ENCODE data around the gene NKD2.
"Not testable (repeated sequence)": the region's sequence is repeated elsewhere in the genome, so short reads cannot be mapped to it uniquely, and the experiment has no call there.

Gene NKD2

DNA sequence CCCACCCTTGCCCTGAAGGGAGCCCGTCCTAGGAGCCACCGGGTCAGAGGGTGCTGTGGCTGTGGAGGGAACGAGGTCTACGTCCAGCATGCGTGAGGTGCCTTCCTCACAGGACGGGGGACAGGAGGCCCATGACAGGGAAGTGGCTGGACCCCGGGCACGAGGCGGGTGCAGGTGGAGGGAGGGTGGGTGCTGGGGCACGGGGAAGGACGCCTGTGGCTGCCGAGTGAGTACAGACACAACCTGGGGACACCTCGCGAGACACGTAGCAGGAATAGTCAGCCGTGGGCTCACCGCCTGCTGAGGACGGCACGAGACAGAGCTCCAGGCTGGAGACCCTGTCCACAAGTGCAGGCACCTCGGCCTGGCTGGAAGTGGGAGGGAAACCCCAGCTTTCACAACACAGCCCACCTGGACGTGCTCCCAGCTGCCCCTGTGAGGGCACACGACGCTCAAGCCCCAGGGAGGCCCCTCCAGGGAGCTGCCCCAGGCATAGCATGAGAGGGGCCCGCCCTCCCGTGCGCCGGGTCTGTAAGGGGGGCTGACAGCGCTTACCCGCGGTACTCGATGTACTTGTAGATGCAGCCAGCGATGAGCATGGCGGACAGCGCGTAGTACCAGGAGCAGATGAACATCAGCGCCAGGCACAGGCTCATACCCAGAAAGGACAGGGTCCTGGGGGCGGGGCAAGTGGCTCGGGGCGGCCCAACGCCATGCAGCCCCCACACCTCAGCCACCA lies 66.4 kb downstream of the NKD2 start:
- no peak for DNase-seq (ENCODE audit: low spot score)

DNA sequence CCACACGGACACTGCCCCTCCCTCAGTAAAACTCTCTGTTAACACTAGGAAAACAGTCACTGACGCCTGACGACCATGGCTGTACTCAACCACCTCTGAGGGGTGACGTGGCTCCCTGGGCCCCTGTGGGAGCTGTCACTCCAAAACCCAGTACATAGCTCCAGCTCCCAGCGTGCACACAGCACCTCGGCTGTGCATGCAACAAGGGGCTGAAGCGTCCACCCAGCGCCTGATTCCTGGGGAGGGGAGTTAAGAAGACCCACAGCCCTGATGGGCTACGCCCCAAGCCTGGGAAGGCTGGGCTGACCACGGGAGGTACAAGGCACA lies 66.9 kb downstream of the NKD2 start:
- DNase-seq (ENCODE audit: low spot score), result no peak

DNA sequence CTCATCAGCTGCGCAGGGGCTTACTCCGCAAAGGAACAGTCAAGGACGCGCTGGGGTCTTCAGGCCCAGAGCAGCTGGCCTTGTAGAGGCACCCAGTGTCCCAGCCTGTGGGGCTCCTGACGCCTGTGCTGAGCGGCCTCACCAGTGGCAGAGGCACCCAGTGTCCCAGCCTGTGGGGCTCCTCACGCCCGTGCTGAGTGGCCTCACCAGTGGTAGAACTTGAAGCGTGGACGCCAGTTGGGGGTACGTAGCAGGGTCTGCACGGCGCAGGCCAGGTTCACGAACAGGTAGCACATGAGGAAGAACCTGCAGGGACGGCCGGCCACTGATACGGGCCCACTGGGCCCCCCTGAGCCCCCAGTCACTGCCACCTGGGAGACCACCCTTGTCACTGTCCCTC lies 67.3 kb downstream of the NKD2 start:
- DNase-seq (ENCODE audit: low spot score), result no peak

DNA sequence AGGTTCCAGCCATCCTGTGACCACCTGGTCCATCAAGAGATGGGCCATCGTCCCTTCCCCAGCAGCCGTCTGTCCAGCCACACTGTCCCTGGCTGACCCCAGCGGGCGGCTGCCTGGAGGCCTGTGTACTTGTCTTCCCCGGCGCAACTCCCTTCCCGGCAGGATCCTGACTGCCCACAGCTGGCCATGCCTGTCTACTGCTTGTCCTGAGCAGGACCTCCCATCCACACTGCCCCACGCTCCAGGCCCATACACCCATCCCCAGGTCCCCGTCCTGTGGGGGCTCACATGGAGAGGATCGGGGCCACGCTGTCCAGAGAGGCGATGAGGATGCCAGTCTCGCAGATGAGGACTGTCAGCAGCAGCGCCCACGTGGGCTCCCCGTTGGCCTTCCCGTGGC lies 67.8 kb downstream of the NKD2 start:
- DNase-seq (ENCODE audit: low spot score), result no peak

DNA sequence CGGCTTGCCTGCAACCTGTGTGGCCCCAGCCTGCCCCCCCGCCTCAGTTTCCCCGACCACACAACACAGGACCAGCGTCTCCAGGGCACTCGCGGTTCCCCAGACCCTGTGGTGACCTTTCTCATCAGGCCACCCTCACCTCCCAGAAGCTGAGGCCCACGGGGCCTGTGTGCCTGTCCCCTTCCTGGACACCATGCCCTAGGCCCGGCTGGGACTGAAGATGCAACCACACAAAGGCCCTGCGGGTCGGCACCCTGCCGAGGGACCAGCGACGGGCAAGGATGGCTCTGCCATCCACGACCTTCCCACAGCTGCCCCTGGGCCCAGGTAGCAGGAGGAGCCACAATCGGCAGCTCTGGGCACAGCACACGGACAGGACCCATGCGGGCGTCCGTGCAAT lies 68.4 kb downstream of the NKD2 start:
- DNase-seq (ENCODE audit: low spot score), result no peak

DNA sequence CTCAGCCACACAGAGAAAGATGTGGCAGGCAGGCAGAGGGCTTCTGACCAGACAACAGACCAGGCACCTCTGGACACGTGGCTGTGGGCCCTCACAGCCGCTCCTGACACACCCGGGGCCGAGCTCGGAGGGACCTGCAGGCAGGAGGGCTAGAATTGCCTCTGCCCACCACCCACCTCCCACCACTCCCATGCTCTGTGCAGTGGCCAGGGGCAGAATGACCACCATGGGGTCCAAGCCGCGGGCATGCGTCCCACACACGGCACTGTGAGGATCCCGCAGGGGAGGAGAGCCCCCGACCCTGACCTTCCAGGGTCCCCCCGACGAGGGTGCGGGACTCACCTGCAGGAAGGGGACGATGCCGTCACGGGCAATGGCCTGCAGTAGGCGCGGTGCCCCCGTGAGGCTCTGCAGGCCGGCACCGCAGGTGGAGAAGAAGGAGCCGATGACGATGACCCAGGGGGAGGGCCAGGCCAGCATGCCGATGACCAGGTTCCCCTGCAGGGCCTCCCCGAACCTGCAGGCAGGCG lies 69.0 kb downstream of the NKD2 start:
- no peak for DNase-seq (ENCODE audit: low spot score)

DNA sequence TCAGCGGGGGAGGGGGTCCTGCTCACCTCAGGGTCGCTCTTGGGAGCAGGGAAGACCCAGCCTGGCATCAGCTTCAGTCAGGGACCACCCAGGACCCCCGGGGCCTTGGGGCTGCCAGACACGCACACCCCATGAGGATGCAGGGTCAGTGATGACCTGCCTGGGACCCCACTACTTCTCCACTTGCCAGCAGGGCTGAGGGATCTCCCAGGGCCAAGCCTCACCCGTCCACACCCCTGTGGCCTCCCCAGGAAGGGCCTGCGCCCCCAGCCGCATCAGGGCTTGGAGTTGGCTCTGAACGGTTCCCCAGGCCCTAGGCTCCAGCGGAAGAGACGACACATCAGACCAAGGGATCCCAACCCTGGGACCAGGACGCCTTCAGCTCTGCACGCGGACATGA lies 69.6 kb downstream of the NKD2 start:
- no peak for DNase-seq (ENCODE audit: low spot score)

DNA sequence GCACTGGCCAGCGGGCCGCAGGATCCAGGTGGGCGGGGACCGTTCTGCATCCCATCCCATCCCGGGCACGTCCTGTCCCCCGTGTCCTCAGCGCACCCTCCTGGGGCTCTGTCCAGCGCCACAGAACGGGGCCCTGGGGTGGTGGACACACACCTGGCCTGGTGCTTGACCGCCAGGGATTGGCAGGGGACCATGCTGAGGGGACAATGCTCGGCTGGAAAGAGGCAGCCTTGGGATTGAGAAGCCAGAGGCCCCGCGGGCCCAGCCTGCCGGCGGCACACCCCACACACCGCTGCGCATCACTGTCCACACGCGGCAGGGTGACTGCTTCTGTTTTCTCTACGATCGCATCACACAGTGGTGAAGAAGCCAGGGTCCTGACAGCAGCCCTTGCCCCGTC lies 70.2 kb downstream of the NKD2 start:
- no peak for DNase-seq (ENCODE audit: low spot score)

DNA sequence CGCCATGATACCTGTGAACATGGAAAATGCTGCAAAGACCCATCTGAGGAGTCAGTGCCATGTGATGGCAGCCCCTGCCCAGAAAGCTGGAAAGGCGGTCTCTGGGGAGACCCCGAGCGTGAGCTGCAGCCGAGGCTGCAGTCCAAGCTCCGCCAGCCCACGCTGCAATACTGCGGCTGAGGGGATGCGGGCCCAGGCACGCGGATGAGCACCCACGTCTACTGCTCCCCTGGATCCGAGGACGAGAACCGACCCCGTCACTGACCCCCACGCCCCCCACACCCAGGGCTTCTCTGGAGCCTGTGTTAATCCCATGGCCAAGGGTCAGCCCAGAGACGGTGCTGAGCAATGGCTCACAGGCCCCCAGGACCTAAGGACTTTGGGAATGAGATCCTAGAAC lies 70.9 kb downstream of the NKD2 start:
- no peak for DNase-seq (ENCODE audit: low spot score)

DNA sequence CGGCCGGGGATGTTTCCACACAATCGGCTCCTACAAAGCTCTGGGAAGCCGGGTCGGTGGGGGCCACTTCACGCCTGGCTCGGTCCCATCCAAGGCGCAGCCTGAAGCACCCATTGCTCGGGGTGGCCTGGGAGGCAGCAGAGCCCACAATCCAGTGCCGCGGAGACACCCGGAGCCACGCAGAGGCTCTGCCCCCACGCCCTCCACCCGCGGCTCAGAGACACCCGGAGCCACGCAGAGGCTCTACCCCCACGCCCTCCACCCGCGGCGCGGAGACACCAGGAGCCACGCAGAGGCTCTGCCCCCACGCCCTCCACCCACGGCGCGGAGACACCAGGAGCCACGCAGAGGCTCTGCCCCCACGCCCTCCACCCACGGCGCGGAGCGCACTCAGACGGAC lies 71.4 kb downstream of the NKD2 start:
- no peak for DNase-seq (ENCODE audit: low spot score)

DNA sequence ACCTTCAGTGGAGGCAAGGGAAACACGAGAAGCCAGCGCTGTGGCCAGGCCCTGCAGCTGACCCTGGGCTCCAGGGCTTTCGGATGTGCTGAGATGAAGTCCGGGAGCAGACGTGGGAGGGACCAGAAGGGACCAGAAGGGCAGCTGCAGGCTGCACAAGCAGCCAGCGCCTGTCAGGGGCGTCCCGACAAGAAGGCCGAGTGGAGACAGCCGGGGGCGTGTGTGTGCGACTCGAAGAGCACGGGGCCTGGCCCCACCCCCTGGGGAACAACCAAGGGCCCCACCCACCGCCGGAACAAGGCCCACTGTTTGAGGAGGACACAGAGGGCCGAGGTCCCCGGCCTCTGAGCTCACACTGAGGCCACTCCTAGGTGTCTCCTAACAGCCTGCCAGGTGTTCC lies 71.8 kb downstream of the NKD2 start:
- no peak for DNase-seq (ENCODE audit: low spot score)

DNA sequence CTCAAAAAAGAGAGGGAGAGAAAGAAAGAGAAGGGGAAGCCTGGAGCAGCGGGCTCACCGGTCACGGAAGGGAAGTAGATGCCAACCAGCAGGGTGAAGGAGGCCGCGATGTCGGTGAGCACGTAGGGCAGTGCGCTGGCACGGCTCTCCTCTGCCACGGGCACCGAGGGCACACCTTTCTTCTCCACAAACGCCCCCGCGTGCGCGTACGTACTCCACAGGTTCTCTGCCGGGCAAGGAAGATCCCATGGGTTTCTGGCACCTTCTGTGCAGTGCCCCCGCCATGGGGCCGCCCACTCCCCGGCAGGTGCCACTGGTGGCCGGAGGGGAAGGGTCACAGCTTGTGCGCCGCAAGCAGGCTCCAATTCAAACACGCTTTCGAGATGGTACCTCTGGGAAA lies 72.9 kb downstream of the NKD2 start:
- no peak for DNase-seq (ENCODE audit: low spot score)

DNA sequence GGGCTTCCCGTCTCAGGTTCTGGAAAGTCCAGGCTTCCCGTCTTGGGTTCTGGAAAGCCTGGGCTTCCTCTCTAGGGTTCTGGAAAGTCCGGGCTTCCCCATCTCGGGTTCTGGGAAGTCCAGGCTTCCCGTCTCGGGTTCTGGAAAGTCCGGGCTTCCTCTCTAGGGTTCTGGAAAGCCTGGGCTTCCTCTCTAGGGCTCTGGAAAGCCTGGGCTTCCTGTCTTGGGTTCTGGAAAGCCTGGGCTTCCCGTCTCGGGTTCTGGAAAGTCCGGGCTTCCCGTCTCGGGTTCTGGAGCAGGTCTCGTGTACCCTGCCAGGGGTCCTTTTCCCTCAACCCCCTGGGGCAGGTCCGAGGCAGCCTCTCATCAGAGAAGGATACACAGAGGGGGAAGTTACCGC lies 74.4 kb downstream of the NKD2 start:
- DNase-seq (ENCODE audit: low spot score), result not testable (repeated sequence)

DNA sequence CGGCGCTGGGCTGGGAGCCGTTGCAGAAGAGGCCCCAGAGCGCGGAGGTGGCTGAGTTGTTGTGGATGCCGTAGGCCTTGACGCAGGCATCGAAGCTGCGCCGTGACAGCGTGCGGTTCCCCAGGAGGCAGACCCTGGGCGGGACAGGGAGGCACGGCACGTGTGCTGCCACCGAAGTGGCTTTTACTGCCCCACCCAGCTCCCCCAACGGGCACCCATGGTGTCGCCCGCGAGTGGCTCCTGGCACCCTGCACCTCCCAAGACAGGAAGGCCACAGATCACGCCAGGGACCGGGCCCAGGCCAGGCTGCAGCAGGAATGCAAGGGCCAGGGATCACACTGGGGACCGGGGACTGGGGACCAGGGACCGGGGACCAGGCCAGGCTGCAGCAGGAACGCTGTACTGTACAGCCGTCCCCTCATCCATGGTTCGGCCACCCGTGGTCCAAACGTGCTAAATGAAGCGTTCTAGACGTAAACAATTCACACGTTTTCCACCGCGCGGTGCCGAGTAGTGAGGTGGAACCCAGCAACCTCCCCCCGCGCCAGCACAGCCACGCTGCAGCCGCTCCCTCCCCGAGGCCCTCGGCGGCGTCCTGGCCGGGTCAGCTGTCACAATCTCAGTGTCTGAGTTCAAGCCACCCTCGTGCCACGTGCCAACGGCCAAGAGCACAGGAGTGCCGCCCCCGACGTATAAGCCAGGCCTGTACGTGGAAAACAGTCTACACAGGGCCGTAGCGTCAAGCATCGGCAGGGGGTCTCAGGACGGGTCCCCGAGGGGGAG lies 75.4 kb downstream of the NKD2 start:
- no peak for DNase-seq (ENCODE audit: low spot score)

DNA sequence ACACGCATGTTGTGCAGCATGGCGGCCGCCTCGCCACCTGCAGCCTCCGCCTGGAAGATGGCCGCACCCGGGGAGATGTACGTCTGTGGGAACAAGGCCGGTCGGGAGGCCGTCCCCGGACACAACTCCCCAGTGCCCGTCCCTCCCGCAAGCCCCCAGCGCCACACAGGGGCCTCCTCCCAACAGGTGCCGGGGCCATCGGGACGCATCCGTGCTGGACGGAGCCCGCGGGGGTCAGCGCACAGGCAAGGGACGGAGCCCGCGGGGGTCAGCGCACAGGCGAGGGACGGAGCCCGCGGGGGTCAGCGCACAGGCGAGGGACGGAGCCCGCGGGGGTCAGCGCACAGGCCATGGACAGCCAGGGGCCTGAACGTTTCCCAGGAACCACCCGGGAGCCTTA lies 76.8 kb downstream of the NKD2 start:
- no peak for DNase-seq (ENCODE audit: low spot score)

DNA sequence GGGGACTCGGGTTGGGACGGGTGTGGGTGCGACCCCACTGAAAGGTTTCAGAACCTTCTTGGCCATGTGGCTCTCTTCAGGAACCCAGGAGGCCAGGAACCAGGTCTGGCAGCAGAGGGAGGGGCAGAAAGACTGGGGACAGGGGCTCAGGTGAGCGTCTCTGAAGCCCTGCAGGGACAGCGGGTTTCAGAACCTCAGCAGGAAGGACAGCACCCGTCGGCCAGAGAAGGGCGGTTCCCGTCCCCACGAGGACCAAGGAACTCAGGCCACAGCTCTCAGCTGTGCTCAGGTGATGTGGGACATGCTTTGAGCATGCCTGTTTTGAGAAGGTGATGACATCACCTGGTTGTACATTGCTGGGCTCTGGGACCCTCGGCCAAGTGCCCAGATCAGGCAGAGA lies 77.5 kb downstream of the NKD2 start:
- no peak for DNase-seq (ENCODE audit: low spot score)

DNA sequence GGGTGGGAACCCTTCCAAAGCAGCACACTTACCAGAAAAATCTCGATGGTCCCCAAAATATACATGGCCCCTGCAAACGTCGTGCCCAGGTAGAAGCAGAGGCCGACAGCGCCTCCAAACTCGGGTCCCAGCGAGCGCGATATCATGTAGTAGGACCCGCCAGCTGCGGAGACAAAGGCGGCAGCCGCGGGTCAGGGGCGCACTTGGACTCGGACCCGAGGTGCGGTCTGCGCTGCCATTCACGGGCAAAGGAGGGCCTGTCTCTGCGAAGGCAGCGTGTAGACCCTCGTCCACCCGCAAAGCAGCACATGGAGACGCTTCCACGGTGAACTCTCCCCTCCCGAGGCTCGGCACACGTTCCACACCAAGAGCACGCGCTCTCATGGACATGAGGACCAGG lies 78.3 kb downstream of the NKD2 start:
- no peak for DNase-seq (ENCODE audit: low spot score)

DNA sequence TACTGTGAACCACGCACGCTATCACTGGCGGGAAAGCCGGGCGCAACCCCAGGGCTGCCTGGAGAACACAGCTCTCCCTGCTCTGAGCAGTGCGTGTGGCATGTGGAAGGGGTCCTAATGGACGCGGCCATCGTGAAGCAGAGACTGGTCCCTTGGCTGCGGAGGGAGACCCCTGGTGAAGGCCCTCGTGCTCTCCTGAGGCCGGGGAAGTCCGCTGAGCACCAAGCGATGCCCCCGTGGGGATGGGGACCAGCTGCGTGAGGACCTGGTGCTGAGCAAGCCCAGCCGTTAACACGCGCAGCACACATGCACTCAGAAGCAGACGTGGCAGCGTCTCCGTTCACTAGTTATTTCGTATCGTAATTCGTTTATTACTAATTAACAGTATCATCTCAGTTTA lies 78.8 kb downstream of the NKD2 start:
- DNase-seq (ENCODE audit: low spot score), result no peak

DNA sequence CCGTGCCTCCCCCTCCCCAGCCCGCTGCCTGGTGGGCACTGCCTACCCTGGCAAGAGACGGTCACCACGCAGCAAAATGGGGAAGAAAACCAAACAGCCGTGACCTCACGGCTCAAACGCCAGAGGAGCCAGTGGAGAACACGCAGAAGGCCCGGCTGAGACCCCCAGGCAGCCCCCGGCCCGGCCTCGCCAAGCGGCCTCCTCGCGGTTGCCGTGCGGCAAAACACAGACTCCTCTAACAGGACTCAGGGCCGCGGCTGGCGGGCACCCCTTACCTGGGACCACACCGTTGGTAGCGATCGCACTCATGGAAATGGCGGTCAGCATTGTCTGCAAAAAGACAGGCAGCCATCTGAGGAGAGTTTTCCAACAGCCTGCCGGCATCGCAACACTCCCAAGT lies 79.4 kb downstream of the NKD2 start:
- DNase-seq (ENCODE audit: low spot score), result no peak

Measured in hematopoietic multipotent progenitor cell treated with erythropoietin and hydrocortisone succinate and interleukin-3 and kit ligand, for 15 days (in vitro differentiated cells).